Activated CD4-positive, alpha-beta T cell treated with anti-CD3 and anti-CD28 coated beads, Interleukin-2, amount 10 ng/mL, durations not matched to agents 7 days and 5 days (primary cell): ENCODE data around the gene TUB. TPM values are rescaled to one million over a fixed set of nuclear protein-coding genes. Genes with fewer than 3 reads are reported as not detected.

ENCODE experiments used
- CTCF ChIA-PET: fragments of 350-600 bp; sonication (Branson Sonifier 250); formaldehyde crosslinking; loops from one replicate; lab custom pipeline; 2021; ENCODE audit warnings: antibody characterized with exemption; lab: Charles Lee
- POLR2A ChIA-PET: fragments of 350-600 bp; sonication (Branson Sonifier 250); formaldehyde crosslinking; loops from one replicate; lab custom pipeline; 2021; ENCODE audit warnings: antibody characterized with exemption; lab: Charles Lee
- DNase-seq: peaks from one replicate; pipeline ENCODE4 v3.0.0-alpha.2; 2020
- H3K27ac Mint-ChIP-seq: one replicate; pipeline ENCODE4 v1.8.0; 2021; ENCODE audit warnings: mild to moderate bottlenecking, moderate library complexity, mixed read lengths
- H3K27me3 Mint-ChIP-seq: one replicate; pipeline ENCODE4 v1.8.0; 2021; ENCODE audit warnings: mixed read lengths
- H3K36me3 Mint-ChIP-seq: one replicate; pipeline ENCODE4 v1.8.0; 2021; ENCODE audit warnings: low read depth, mixed read lengths
- H3K4me1 Mint-ChIP-seq: one replicate; pipeline ENCODE4 v1.8.0; 2021; ENCODE audit warnings: mixed read lengths
- H3K4me3 Mint-ChIP-seq: one replicate; pipeline ENCODE4 v1.8.0; 2021; ENCODE audit warnings: mild to moderate bottlenecking, moderate library complexity, mixed read lengths
- H3K9me3 Mint-ChIP-seq: one replicate; pipeline ENCODE4 v1.8.0; 2021; ENCODE audit warnings: mixed read lengths
- total RNA-seq, 2 experiments: library from RNA; stranded (reverse); gene quantifications; one replicate each; pipeline ENCODE4 v1.2.3, GENCODE V29; 2021

TUB gene
- total RNA-seq, 2 experiments from 2014 or later = 0.08 to 0.12 TPM

DNA sequence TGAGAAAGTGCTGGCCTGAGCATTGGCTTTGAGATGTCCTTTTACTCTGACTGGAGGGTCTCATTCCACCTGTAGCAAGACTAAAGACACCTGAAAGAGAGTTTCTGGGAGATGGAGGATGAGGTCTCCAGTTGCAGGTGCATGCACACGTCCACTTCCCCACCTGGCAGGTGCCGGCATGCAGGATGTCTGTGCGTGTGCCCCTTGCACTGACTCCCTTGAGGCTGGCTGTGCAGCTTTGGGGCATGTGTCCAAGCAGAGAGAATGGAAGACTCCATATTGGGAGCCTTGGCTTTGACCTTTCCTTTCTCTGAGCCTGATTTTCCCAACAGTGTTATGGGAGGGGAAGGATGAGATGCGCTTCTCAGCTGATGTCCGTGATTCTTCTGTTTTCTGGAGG is 44.0 kb upstream of the TUB start:
- Mint-ChIP-seq H3K27ac (no peak overlapping the region), H3K4me1 (peaks cover 2% of the 10 kb centered on the region), H3K27me3 (peaks cover 6% of the 10 kb centered on the region), H3K36me3 (no peaks in the 10 kb centered on the region), H3K4me3 (no peak overlapping the region), H3K9me3 (no peaks in the 10 kb centered on the region)
- POLR2A ChIA-PET = no interaction called here
- CTCF ChIA-PET = interaction anchor here (2.0 kb wide), 1 partner anchor 62 kb away, joined by 7 read pairs; no protein-coding TSS in a partner anchor
- no peak for DNase-seq

DNA sequence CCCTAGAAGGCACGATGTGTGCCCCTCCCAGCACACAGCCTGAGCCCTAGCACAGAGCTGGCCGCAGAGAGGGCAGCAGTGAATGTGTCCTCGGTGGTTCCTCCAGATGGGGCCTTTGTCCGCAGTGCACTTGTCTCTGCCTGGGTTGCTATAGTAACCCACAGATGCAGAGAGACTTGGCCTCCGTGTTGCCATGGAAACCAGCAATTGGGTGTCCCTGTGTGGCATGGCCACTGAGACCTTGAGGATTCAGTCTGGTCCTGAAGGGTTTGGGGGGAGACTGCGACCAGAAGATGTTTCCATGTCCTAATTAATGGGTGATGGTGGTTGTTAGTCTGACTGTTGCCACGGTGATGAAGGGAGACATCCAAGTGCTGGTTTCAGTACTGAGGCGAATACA is 42.6 kb upstream of the TUB start:
- Mint-ChIP-seq H3K9me3 (no peaks in the 10 kb centered on the region), H3K4me1 (no peaks in the 10 kb centered on the region), H3K36me3 (no peaks in the 10 kb centered on the region), H3K4me3 (no peak overlapping the region), H3K27me3 (peaks cover 10% of the 10 kb centered on the region), H3K27ac (no peak overlapping the region)
- ChIA-PET POLR2A (no interaction called here), CTCF (no interaction called here)
- no peak for DNase-seq

DNA sequence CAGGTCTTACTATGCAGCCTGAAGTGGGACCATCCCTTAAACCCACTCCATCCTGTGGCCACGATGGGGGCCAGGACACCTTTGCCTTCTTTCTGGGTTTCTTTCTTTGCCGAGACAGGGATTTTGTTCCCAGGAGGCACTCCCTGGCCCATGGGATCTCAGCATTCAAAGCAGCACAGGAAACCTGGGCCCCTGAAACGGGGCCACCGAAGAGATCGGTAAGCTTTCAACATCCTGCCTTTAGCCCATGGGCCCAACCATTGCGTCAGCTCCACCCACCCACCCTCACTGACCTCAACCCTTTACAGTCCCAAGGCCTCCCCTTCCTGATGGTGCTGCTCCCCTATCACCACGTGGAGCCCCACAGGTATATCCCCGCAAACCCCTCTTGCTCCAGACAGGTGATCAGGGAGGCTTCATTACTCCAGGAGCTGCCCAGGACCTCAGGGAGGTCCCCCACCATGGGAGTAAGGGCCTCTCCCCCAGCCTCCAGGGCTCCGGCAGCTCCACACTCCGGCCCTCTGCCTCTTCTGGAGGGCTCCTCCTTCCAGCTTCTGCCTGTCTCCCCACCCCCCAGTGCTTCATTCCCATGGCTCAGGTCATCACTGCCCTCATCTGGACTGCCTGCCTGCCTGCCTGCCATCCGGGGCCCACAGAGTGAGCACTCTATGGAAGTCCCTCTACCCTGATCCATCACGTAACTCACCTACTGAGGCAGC is 42.0 kb upstream of the TUB start:
- CTCF ChIA-PET = no interaction called here
- H3K36me3 Mint-ChIP-seq = no peaks in the 10 kb centered on the region

DNA sequence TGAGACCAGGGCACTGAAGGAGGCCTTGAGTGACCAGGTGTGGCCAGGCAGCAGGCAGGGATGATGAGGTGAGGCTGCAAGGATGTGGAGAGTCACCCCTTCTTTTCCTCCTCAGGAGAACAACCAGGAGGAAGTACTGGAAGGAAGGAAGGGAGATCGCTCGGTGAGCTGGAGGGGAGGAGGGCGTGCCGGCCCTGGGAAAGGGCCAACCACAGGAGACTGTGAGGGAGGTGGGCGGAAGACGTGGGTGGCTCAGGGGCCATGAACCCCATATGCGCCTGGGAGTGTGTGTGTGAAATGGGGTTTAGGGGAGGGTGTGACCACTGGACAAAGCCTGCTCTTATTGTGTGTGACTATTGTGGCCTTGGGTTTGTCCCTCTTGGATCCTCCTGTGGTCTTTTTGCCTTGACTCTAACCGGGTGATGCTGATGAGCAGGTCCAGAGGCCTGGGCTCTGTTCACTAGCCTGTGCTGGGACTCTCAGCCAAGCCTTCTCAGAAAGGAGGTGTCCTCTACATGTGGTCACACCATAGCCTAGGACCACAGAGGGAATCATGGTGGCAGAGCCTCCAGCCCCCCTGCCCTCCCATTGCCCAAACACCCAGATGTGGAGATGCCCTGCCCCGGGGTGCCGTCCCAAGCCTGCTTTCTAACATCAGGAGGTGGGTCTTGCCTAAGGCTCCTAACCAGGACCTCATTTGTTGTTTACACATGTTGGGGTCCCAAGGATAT is 41.3 kb upstream of the TUB start:
- peaks cover 18% of the 10 kb centered on the region for H3K27me3 Mint-ChIP-seq
- no peaks in the 10 kb centered on the region for H3K9me3 Mint-ChIP-seq
- ChIA-PET CTCF (no interaction called here), POLR2A (no interaction called here)
- no peak overlapping the region for H3K27ac Mint-ChIP-seq
- no peak overlapping the region for H3K4me3 Mint-ChIP-seq
- H3K4me1 Mint-ChIP-seq = no peaks in the 10 kb centered on the region
- no peaks in the 10 kb centered on the region for H3K36me3 Mint-ChIP-seq
- no peak for DNase-seq

More for the DNA sequence above, 42.0 kb upstream of the TUB start:
- POLR2A ChIA-PET = no interaction called here
- H3K4me3 Mint-ChIP-seq = no peak overlapping the region
- no peak for DNase-seq
- H3K4me1 Mint-ChIP-seq = no peaks in the 10 kb centered on the region
- H3K9me3 Mint-ChIP-seq = no peaks in the 10 kb centered on the region
- H3K27me3 Mint-ChIP-seq = peaks cover 14% of the 10 kb centered on the region
- no peak overlapping the region for H3K27ac Mint-ChIP-seq

GRCh38 chr11:8040261-8040920 is 40.6 kb upstream of the TUB start:
- ChIA-PET POLR2A (no interaction called here), CTCF (no interaction called here)
- H3K36me3 Mint-ChIP-seq = no peaks in the 10 kb centered on the region
- no peak for DNase-seq
- no peak overlapping the region for H3K27ac Mint-ChIP-seq
- H3K9me3 Mint-ChIP-seq = no peaks in the 10 kb centered on the region
- H3K4me1 Mint-ChIP-seq = no peaks in the 10 kb centered on the region
- no peak overlapping the region for H3K4me3 Mint-ChIP-seq
- peaks cover 23% of the 10 kb centered on the region for H3K27me3 Mint-ChIP-seq

DNA sequence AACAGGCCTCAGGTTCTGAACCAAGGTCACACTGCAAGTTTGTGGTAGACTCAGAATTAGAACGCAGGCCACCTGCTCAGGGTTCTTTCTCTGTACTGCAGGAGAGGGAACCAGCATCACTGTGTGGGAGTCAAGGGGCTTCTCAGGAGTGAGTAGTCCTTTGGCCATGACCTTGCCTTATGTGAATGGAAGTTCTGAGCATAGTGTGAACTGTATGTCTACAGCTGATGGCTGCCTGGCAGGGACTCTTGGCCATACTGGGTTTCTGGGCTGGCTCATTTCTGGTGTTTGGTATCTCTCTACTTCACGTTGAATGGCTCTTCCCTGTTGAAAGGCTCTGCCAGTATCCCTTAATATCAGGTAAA is 40.1 kb upstream of the TUB start:
- H3K27ac Mint-ChIP-seq = no peak overlapping the region
- no peaks in the 10 kb centered on the region for H3K4me1 Mint-ChIP-seq
- H3K36me3 Mint-ChIP-seq = no peaks in the 10 kb centered on the region
- H3K27me3 Mint-ChIP-seq = peaks cover 26% of the 10 kb centered on the region
- POLR2A ChIA-PET = no interaction called here
- DNase-seq = no peak
- CTCF ChIA-PET = no interaction called here
- no peaks in the 10 kb centered on the region for H3K9me3 Mint-ChIP-seq
- H3K4me3 Mint-ChIP-seq = no peak overlapping the region

- Mint-ChIP-seq H3K9me3 (no peaks in the 10 kb centered on the region), H3K27ac (no peak overlapping the region), H3K4me1 (no peaks in the 10 kb centered on the region), H3K4me3 (no peak overlapping the region), H3K27me3 (peaks cover 30% of the 10 kb centered on the region), H3K36me3 (no peaks in the 10 kb centered on the region)
- no peak for DNase-seq
- ChIA-PET POLR2A (no interaction called here), CTCF (no interaction called here)
These were observed 39.4 kb upstream of the TUB start for GRCh38 chr11:8041576-8041975.

DNA sequence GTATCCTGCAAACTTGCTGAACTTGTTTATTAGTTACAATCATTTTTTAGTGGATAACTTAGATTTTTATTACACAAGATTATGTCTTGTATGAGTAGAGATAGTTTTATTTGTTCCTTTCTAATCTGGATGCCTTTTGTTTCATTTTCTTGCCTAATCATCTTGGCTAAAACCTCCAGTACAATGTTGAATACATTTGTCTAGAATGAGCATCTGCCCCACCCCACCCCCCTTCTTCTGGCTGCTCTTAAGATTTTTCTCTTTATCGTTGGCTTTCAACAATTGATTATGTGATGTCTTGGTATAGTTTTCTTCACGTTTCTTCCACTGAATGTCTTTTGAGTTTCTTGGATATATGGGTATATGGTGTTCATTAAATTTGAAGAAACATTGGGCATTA is 37.3 kb upstream of the TUB start:
- Mint-ChIP-seq H3K27me3 (peaks cover 32% of the 10 kb centered on the region), H3K9me3 (no peaks in the 10 kb centered on the region), H3K27ac (no peak overlapping the region), H3K4me1 (no peaks in the 10 kb centered on the region), H3K36me3 (no peaks in the 10 kb centered on the region), H3K4me3 (no peak overlapping the region)
- ChIA-PET CTCF (no interaction called here), POLR2A (no interaction called here)
- no peak for DNase-seq

DNA sequence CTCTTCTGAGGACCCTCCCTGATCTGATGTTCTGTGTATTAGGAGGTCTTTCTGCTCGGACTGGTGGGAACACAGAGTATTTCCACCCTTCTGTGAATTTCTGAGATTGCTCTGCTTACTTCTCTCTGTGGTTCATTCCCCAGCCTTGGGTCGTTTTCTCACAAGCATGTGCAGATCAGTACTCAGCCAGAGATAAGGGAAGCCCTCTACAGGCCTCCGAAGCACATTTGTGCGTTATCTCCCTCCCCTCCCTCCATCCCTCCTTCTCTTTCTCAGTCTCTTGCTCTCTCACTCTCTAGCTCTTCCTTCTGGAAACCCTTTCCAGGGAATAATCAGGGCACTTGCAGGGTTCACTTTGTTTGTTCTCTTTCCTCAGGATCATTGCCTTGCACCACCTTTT is 35.2 kb upstream of the TUB start:
- peaks cover 40% of the 10 kb centered on the region for H3K27me3 Mint-ChIP-seq
- H3K4me1 Mint-ChIP-seq = no peaks in the 10 kb centered on the region
- H3K9me3 Mint-ChIP-seq = no peaks in the 10 kb centered on the region
- H3K4me3 Mint-ChIP-seq = no peak overlapping the region
- no peak for DNase-seq
- ChIA-PET CTCF (no interaction called here), POLR2A (no interaction called here)
- no peaks in the 10 kb centered on the region for H3K36me3 Mint-ChIP-seq
- no peak overlapping the region for H3K27ac Mint-ChIP-seq

- H3K9me3 Mint-ChIP-seq = no peaks in the 10 kb centered on the region
- H3K27ac Mint-ChIP-seq = no peak overlapping the region
- no peak overlapping the region for H3K4me3 Mint-ChIP-seq
- no peaks in the 10 kb centered on the region for H3K36me3 Mint-ChIP-seq
- ChIA-PET CTCF (no interaction called here), POLR2A (no interaction called here)
- H3K27me3 Mint-ChIP-seq = peaks cover 40% of the 10 kb centered on the region
- H3K4me1 Mint-ChIP-seq = no peaks in the 10 kb centered on the region
- no peak for DNase-seq
These were observed 33.6 kb upstream of the TUB start for GRCh38 chr11:8047382-8047781.

DNA sequence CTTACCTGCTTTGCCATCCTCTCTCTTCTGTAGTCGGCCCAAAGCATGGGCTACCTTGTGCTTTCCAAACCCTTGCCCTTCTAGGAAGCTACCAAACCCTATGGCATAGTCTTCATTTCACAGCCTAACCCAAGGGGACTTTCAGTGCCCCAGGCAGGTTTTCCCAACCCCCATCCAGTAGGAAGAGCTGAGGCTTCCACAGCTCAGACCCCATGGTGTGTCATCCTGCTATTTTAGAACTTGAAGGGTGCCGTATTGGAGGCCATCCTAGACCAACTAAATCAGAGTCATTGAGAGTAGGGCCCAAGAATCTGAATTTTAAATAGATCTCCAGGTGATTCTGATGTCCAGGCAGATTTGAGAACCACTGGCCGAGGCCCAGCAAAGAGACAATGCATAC is 31.9 kb upstream of the TUB start:
- no peak overlapping the region for H3K27ac Mint-ChIP-seq
- no peak overlapping the region for H3K4me3 Mint-ChIP-seq
- ChIA-PET CTCF (no interaction called here), POLR2A (no interaction called here)
- H3K36me3 Mint-ChIP-seq = no peaks in the 10 kb centered on the region
- H3K27me3 Mint-ChIP-seq = peaks cover 33% of the 10 kb centered on the region
- no peak for DNase-seq
- H3K9me3 Mint-ChIP-seq = no peaks in the 10 kb centered on the region
- H3K4me1 Mint-ChIP-seq = no peaks in the 10 kb centered on the region

- POLR2A ChIA-PET = interaction anchor here (0.6 kb wide), 1 partner anchor 775 kb away, joined by 3 read pairs; no protein-coding TSS in a partner anchor
- no peaks in the 10 kb centered on the region for H3K9me3 Mint-ChIP-seq
- no peaks in the 10 kb centered on the region for H3K36me3 Mint-ChIP-seq
- peaks cover 2% of the 10 kb centered on the region for H3K4me1 Mint-ChIP-seq
- DNase-seq = no peak
- CTCF ChIA-PET = interaction anchor here (0.5 to 2.0 kb wide), 3 partner anchors 17 to 1388 kb away, joined by 4 to 5 read pairs (median 4); no protein-coding TSS in a partner anchor
- H3K4me3 Mint-ChIP-seq = no peak overlapping the region
- peaks cover 12% of the 10 kb centered on the region for H3K27me3 Mint-ChIP-seq
- no peak overlapping the region for H3K27ac Mint-ChIP-seq
These were observed 25.7 kb upstream of the TUB start for GRCh38 chr11:8055091-8055835.
